Uterus (tissue), 4 donors: Measurements from ENCODE around the gene GCLC. TPM values are rescaled to one million over a fixed set of nuclear protein-coding genes. Genes with fewer than 3 reads are reported as not detected.

Experiments
- DNase-seq, 2 donors: peaks; one replicate each; pipeline ENCODE4 v3.0.0-alpha.2; 2019 to 2020
- H3K27ac ChIP-seq, 2 donors: fragments of 200-600 bp; sonication (generic); 1 replicate in 1 of 2; 2 replicates in 1 of 2; pipeline ENCODE4 v1.5.1; 2016 to 2018
- H3K27me3 ChIP-seq, 2 donors: fragments of 200-600 bp; sonication (generic); one replicate each; pipeline ENCODE4 v1.5.1; 2018 to 2019; ENCODE audit warnings: control low read depth in 1 of 2
- H3K36me3 ChIP-seq, 2 donors: fragments of 200-600 bp; sonication (generic); one replicate each; pipeline ENCODE4 v1.5.1; 2019; ENCODE audit warnings: control low read depth in 1 of 2
- H3K4me1 ChIP-seq, 2 donors: fragments of 200-600 bp; sonication (generic); one replicate each; pipeline ENCODE4 v1.5.1; 2018 to 2019; ENCODE audit warnings: control low read depth in 1 of 2
- H3K4me3 ChIP-seq, 2 donors: fragments of 200-600 bp; sonication (generic); 1 replicate in 1 of 2; 2 replicates in 1 of 2; pipeline ENCODE4 v1.5.1; 2018 to 2019; ENCODE audit warnings: mild to moderate bottlenecking in 1 of 2
- H3K9me3 ChIP-seq, 2 donors: fragments of 200-600 bp; sonication (generic); one replicate each; pipeline ENCODE4 v1.5.1; 2019; ENCODE audit warnings: control low read depth in 1 of 2
- POLR2A ChIP-seq, 2 donors: fragments of 450-650 bp; IDR thresholded peaks; one replicate each; pipeline ENCODE4 v1.6.1; 2016; ENCODE audit warnings: antibody characterized with exemption in 2 of 2, mild to moderate bottlenecking in 1 of 2, moderate library complexity in 1 of 2
- intact Hi-C: fragments of 100-400 bp; cut with DNase I; formaldehyde crosslinking; loops from one replicate; pipeline ENCODE4 v1.15.1; 2023; ENCODE audit warnings: low total_unique reads
- total RNA-seq, 4 donors: library from RNA; depleted of rRNA in 3 of 4; stranded (reverse); fragments of >200 nt in 3 of 4; gene quantifications; one replicate each; pipeline versions ENCODE4 v1.1.0 to v1.2.4, GENCODE V29; 2014 to 2023
- TF ChIP-seq, protein P1 (sequence below), 4 experiments: fragments of 200-600 bp in 2 of 4; fragments of 450-650 bp in 2 of 4; sonication (generic) in 2 of 4; IDR thresholded peaks; one replicate each; pipeline ENCODE4 v1.5.1; 2016 to 2019; ENCODE audit warnings: antibody characterized with exemption in 4 of 4, mild to moderate bottlenecking in 2 of 4, moderate library complexity in 1 of 4
- donor health status: DM: yes; HTN: yes; CAD: no.

GCLC gene
- total RNA-seq, 4 donors from 2014 or later, result 20.0 to 41.0 (median 32.7) TPM

GRCh38 chr6:53536561-53536960, 8.3 kb downstream of the GCLC start:
- Histone ChIP-seq H3K27me3 (no peaks in the 10 kb centered on the region), H3K36me3 (no peaks in the 10 kb centered on the region), H3K4me3 (no peak overlapping the region), H3K9me3 (no peaks in the 10 kb centered on the region), H3K27ac (no peak overlapping the region), H3K4me1 (no peaks in the 10 kb centered on the region)
- TF ChIP-seq, protein P1, sequence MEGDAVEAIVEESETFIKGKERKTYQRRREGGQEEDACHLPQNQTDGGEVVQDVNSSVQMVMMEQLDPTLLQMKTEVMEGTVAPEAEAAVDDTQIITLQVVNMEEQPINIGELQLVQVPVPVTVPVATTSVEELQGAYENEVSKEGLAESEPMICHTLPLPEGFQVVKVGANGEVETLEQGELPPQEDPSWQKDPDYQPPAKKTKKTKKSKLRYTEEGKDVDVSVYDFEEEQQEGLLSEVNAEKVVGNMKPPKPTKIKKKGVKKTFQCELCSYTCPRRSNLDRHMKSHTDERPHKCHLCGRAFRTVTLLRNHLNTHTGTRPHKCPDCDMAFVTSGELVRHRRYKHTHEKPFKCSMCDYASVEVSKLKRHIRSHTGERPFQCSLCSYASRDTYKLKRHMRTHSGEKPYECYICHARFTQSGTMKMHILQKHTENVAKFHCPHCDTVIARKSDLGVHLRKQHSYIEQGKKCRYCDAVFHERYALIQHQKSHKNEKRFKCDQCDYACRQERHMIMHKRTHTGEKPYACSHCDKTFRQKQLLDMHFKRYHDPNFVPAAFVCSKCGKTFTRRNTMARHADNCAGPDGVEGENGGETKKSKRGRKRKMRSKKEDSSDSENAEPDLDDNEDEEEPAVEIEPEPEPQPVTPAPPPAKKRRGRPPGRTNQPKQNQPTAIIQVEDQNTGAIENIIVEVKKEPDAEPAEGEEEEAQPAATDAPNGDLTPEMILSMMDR (IDR thresholded peaks at IDR 0.05), result no peak
- no peak for TF ChIP-seq POLR2A (IDR thresholded peaks at IDR 0.05)
- DNase-seq, result no peak
- intact Hi-C loops, result no loop called here

GRCh38 chr6:53532942-53533341, 12.0 kb downstream of the GCLC start:
- intact Hi-C loops, result no loop called here
- no peaks in the 10 kb centered on the region for H3K36me3 ChIP-seq
- no peak for DNase-seq
- TF ChIP-seq, protein P1 (IDR thresholded peaks at IDR 0.05), result no peak
- no peak for TF ChIP-seq POLR2A (IDR thresholded peaks at IDR 0.05)
- no peaks in the 10 kb centered on the region for H3K9me3 ChIP-seq
- no peaks in the 10 kb centered on the region for H3K4me1 ChIP-seq
- no peak overlapping the region for H3K27ac ChIP-seq
- no peaks in the 10 kb centered on the region for H3K27me3 ChIP-seq
- no peak overlapping the region for H3K4me3 ChIP-seq

GRCh38 chr6:53532061-53532797, 12.7 kb downstream of the GCLC start:
- Histone ChIP-seq H3K27me3 (no peaks in the 10 kb centered on the region), H3K27ac (peak overlapping the region in 1 of 2 donors; percentile 34), H3K36me3 (no peaks in the 10 kb centered on the region), H3K9me3 (no peaks in the 10 kb centered on the region), H3K4me1 (no peaks in the 10 kb centered on the region), H3K4me3 (no peak overlapping the region)
- intact Hi-C loops, result no loop called here
- TF ChIP-seq, protein P1 (IDR thresholded peaks at IDR 0.05), result no peak
- TF ChIP-seq POLR2A (IDR thresholded peaks at IDR 0.05), result no peak
- DNase-seq, result no peak

- no peak for TF ChIP-seq POLR2A (IDR thresholded peaks at IDR 0.05)
- TF ChIP-seq, protein P1 (IDR thresholded peaks at IDR 0.05), result no peak
- no peak overlapping the region for H3K27ac ChIP-seq
- no peaks in the 10 kb centered on the region for H3K9me3 ChIP-seq
- no peaks in the 10 kb centered on the region for H3K36me3 ChIP-seq
- intact Hi-C loops, result no loop called here
- no peak for DNase-seq
- no peaks in the 10 kb centered on the region for H3K4me1 ChIP-seq
- H3K4me3 ChIP-seq, result no peak overlapping the region
- no peaks in the 10 kb centered on the region for H3K27me3 ChIP-seq
Measured at GRCh38 chr6:53530780-53531386, 14.0 kb downstream of the GCLC start.

GRCh38 chr6:53530346-53530745, 14.6 kb downstream of the GCLC start:
- DNase-seq, result peak in 1 of 2 donors; percentile 21
- TF ChIP-seq POLR2A (IDR thresholded peaks at IDR 0.05), result no peak
- TF ChIP-seq, protein P1 (IDR thresholded peaks at IDR 0.05), result no peak
- intact Hi-C loops, result no loop called here
- H3K9me3 ChIP-seq, result no peaks in the 10 kb centered on the region
- no peaks in the 10 kb centered on the region for H3K27me3 ChIP-seq
- H3K4me1 ChIP-seq, result no peaks in the 10 kb centered on the region
- no peak overlapping the region for H3K27ac ChIP-seq
- H3K36me3 ChIP-seq, result no peaks in the 10 kb centered on the region
- H3K4me3 ChIP-seq, result no peak overlapping the region
